HG03025 (cell line): ENCODE results near the gene CDKN2B.
A peak's percentile ranks its signal among the peaks of the same experiment; 100 is the strongest.
"Not testable (repeated sequence)": the region's sequence is repeated elsewhere in the genome, so short reads cannot be mapped to it uniquely, and the experiment has no call there.

ENCODE experiments used
- ATAC-seq: cut with Tn5 transposase; IDR thresholded peaks from one replicate; pipeline ENCODE4 v1.9.1; 2021; ENCODE audit warnings: mild to moderate bottlenecking, moderate library complexity; ENCODE audit not compliant: unreplicated experiment, low FRiP score

The CDKN2B gene, protein sequence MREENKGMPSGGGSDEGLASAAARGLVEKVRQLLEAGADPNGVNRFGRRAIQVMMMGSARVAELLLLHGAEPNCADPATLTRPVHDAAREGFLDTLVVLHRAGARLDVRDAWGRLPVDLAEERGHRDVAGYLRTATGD

GRCh38 chr9:22008717-22009505, at the start of gene CDKN2B:
CDKN2B (minus strand) TSS chr9:22009305; CDS start chr9:22008953, 352 bp downstream.
- peak; percentile 97 for ATAC-seq

DNA sequence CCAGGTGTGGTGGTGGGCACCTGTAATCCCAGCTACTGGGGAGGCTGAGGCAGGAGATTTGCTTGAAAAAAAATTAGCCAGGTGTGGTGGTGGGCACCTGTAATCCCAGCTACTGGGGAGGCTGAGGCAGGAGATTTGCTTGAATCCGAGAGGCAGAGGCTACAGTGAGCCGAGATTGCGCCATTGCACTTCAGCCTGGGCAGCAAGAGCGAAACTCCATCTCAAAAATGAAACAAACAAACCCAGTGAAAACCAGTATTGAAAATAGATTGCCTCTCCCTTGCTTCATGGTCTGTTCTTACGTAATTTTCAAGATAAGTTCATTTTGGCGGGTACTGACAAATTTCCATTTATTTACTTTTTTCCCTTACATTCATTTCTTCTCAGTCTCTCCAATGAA, 48.9 kb upstream of the CDKN2B start:
- not testable (repeated sequence) for ATAC-seq

- no peak for ATAC-seq
Measured at GRCh38 chr9:22056402-22056801, 47.3 kb upstream of the CDKN2B start.

DNA sequence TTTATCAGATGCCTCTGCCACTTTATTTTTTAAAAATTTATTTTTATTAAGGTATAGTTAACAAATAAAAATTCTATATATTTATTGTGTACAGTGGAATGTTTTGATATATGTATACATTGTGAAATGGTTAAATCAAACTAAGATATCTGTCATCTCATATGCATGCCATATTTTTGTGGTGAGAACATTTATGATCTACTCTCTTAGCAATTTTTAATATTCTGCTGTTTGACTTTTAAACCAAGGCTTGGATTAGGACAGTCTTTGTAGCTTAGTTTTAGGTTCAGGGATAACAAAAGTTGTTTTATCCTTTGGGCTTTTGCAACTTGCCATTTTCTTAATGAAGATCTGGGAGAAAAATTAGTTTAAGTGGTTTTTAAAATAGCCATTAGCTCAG, 46.0 kb upstream of the CDKN2B start:
- no peak for ATAC-seq

- ATAC-seq, result no peak
Measured at GRCh38 chr9:22054529-22054928, 45.4 kb upstream of the CDKN2B start.

DNA sequence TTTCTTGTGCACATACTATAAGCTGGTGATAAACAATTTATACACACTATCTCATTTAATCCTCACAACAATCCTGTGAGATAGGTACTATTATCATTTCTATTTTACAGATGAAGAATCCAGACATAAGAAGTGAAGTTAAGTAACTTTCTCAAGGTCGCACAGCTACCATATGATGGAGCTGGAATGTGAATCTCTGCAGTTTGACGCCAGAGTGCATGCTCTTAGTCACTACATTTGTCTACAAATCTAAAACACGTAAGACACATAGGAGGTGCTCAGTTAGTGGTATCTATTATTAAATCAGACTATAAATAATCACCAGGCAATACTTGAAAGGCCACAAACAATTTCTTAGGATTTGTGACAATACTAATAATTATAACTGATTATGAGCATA, 45.0 kb upstream of the CDKN2B start:
- no peak for ATAC-seq

DNA sequence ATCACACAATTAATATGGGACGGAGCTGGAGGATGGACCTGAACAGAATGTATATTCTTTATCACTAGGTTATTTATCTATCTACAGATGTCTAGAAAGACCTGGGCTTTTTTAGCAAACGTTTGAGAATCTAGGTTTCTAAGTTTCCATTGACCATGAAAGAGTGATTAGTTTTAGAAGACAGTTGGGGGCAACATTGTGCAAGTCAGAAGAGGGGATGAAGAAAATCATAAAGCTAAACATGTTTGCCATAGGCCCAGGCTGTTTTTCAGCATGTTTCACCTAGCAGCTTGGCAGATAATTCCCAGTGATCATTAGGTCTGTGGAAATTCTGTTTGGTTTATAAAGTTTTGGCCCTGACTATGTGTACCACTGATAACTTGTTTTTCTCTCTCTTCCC, 44.1 kb upstream of the CDKN2B start:
- no peak for ATAC-seq

GRCh38 chr9:22052376-22052945, 43.4 kb upstream of the CDKN2B start:
- no peak for ATAC-seq

DNA sequence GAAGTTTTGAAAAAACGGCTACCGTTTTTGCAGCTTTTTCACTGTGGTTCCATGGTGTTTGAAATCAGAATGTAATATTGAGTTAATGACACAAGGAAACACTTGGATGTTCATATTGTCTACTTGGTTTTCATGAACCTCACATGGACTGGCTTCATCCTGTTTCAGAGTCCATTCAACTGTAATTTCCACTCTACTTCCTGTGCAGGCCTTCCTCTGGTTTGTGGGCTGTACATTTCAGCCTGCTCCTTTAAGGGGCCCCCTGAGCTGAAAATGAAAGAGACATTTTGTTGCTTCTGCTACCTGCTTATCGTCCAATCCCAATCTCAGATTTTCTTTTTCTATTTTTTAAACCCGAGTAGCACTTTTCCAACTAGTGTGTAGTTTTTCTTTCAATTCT, 41.8 kb upstream of the CDKN2B start:
- ATAC-seq, result no peak

- no peak for ATAC-seq
Measured at GRCh38 chr9:22049411-22049810, 40.3 kb upstream of the CDKN2B start.

DNA sequence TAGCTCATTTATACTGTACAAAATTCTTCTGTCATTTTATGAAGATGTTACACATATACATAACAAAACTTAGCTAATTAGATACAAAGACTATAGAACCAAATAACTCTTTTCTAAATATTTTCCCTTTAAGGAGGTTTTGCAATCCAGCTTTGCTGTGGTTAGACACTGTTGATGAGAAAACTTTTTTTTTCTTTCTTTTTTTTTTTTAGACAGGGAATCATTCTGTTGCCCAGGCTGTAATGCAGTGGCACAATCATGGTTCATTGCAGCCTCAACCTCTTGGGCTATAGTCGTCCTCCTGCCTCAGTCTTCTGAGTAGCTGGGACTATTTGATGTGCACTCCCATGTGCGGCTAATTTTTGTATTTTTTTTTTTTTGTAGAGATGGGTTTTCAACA, 38.5 kb upstream of the CDKN2B start:
- ATAC-seq, result no peak

DNA sequence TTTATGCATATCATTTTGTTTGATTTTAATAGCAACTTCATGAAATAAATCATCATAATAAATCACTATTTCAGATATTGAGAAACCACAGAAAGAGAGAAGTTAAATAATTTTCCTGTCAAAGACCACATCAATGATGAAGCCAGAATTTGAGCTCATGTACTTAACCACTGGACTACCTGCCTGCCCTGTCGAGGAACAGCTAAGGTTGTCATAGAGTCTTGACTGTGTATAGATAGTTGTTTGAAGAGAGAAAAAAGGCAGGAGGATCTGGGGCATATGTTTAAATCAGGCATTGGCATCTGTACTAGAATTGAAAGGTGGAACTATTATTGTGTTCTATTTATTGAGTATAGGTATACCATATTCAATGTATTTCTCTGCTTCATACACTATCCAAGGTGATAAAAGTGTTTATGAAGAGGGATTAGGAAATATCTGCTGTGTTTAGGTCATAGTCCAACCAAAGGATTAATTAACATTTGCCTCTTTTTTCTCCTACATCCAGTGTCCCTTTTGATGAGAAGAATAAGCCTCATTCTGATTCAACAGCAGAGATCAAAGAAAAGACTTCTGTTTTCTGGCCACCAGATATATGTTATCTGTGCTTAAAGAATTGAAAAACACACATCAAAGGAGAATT, 37.3 kb upstream of the CDKN2B start:
- no peak for ATAC-seq

DNA sequence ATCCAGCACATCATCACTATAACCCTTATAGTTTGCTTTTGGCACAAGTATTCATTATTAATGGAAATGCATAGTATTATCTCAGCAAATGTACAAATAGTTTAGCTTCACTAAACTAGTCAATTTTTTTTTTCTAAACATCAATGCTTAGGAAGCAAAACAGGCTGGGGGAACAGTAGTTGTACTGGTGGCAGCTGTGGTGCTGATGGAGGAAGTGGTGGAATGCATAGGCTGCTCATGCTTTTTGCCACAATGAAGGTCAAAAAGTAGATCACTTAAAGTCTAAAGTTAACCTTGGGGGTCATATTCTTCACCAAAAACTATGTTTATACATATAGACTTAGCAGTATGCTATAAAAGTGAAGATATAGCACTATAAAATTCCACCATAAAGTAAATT, 36.3 kb upstream of the CDKN2B start:
- ATAC-seq, result no peak

GRCh38 chr9:22044583-22044982, 35.5 kb upstream of the CDKN2B start:
- ATAC-seq, result no peak

DNA sequence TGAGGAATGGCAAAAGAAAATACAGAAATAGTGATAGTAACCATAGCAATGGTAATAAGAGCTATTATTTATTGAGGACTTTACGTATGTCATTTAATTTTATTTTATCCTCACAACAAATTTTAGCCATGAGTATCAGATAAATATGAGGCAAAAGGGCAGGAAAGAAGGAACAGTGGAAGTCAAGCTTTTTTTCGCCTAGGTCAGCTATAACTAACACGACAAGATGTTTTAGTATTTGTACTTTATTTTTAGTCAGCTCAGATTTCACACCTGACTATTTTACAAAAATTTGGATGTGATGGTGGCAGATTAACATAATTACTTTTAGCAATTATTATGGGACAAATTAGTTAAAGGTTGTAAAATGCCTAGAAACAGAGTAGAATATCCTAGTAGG, 34.8 kb upstream of the CDKN2B start:
- ATAC-seq, result no peak

DNA sequence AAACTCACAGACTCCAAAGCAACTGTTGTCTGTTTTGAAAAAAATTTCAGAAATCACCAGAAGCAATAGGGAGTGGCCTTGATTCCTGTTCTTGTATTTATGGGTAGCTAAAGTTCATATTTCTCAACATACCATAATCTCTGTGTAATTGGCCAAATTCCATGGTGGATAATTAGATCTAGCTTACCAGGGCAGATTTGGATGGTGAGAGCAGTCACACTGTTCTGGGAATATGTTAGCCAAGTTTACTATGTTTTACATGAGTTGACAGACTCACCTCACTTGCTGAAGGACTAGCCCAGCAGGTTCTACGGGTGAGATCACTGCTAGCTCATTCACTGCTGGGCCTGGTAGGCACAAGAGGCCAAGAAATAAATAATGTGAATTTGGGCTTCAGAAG, 32.7 kb upstream of the CDKN2B start:
- no peak for ATAC-seq

DNA sequence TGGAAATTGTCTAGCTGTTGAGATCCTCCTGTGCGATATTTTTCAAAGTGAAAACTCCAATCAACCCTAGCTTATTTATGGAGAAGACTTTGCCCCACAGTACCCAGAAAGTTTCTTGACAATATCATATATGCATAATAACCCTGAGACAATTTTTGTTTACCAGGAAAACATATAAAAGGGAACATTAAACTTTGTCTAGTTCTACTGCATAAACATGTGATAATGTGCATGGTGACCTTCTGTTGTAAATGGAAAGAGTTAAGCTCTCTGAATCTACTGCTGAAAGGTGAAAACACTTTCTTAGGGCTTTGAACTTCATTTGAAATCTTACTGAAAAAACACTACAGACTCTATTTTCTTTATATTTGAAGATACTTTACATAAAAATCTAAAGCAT, 32.2 kb upstream of the CDKN2B start:
- ATAC-seq, result no peak

DNA sequence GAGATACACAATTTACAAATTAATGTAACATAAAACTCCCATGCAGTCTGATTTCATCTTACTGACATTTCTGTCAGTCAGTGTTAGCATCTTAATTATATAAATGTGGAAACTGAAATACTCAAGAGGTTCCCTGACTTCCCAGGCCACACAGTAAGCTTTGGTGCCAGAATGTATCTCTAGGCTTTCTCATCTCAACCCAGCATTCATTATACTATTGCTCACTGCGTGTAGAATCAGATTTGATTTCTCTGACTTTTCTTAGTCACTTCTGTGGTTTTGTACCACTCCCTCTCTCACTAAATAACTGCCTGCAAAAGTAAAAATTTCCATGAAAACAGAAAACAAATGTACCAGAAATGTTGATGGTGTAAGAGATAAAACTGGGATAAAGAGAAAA, 31.7 kb upstream of the CDKN2B start:
- no peak for ATAC-seq

- no peak for ATAC-seq
Measured at GRCh38 chr9:22039258-22039657, 30.2 kb upstream of the CDKN2B start.

GRCh38 chr9:22037954-22038690, 29.0 kb upstream of the CDKN2B start:
- ATAC-seq, result no peak
